Measurements from ENCODE around the gene NBPF3.

DNA sequence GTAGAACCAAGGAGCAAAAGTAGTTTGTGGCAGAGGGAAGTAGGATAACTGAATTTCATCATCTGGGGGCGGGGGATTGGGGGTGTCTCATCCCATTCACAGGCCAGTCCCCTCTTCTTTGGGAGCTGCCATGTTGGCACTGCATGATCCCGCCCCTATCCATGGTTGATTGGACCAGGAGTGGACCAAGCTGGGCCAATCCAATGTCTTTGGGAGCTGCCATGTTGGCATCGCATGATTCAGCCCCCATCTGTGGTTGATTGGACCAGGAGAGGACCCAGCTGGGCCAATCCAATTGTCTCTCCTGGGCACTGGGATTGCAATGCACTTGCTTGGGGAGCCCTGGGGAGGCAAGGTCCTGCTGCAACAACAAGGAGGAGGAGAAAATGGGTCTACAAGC is 56.9 kb downstream of the NBPF3 start:
- TF ChIP-seq, protein P1, sequence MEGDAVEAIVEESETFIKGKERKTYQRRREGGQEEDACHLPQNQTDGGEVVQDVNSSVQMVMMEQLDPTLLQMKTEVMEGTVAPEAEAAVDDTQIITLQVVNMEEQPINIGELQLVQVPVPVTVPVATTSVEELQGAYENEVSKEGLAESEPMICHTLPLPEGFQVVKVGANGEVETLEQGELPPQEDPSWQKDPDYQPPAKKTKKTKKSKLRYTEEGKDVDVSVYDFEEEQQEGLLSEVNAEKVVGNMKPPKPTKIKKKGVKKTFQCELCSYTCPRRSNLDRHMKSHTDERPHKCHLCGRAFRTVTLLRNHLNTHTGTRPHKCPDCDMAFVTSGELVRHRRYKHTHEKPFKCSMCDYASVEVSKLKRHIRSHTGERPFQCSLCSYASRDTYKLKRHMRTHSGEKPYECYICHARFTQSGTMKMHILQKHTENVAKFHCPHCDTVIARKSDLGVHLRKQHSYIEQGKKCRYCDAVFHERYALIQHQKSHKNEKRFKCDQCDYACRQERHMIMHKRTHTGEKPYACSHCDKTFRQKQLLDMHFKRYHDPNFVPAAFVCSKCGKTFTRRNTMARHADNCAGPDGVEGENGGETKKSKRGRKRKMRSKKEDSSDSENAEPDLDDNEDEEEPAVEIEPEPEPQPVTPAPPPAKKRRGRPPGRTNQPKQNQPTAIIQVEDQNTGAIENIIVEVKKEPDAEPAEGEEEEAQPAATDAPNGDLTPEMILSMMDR (IDR thresholded peaks at IDR 0.05) = no peak
- TF ChIP-seq EP300 (IDR thresholded peaks at IDR 0.05) (no peak), POLR2AphosphoS5 (IDR thresholded peaks at IDR 0.05) (no peak), POLR2A (IDR thresholded peaks at IDR 0.05) (no peak)
